ENCODE results near the gene BCL2. TPM values are rescaled to one million over a fixed set of nuclear protein-coding genes. Genes with fewer than 3 reads are reported as not detected.

The BCL2 gene
- total RNA-seq, 1 experiment from 2014 or later = 1.5 TPM

DNA sequence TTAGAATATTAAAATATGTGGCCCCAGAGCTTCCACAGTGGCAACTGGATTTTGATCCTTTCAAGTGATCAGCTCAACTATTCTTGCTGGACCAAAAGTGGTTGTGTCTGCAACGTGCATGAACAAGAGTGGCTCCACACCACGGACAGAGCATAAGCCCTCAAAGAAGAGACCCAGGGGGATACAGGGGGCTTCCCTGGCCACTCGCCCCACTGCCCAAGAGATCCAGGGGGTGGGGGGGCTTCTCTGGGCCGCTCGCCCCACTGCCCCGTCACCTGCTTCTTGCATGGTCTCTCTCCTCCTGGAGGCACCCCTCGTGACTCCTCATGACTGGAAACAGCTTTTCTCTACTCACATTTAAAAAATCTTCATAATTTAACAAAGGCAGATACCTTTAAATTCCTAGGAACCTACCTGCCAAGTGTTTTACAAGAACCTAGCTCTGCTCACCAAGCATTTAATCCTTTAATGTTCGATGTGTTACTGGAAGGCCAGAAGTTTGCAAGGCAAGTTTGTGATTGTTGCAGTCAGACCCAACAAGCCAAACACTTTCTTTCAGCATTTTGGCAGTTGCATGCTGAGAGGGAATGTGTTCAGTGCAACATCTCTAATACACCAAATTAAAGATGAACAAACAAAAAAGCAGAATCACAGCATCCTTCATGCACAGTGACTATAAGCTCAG lies 174.3 kb downstream of the BCL2 start:
- Histone ChIP-seq H3K27ac (ENCODE audit: low read length) (no peak overlapping the region), H3K9ac (ENCODE audit: low read length) (no peak overlapping the region), H3K79me2 (ENCODE audit: low read length) (no peaks in the 10 kb centered on the region), H3K9me2 (replicated peaks; ENCODE audit: low read length) (0 out of 2 replicates have a peak, but pooled peaks cover under 1% of the 10 kb centered on the region), H3K27me3 (ENCODE audit: low read length) (peaks cover 39% of the 10 kb centered on the region), H3K4me1 (ENCODE audit: insufficient read depth, low read length) (no peaks in the 10 kb centered on the region), H4K20me1 (ENCODE audit: low read length) (no peaks in the 10 kb centered on the region), H3K36me3 (ENCODE audit: low read depth, low read length) (no peaks in the 10 kb centered on the region), H2AFZ (ENCODE audit: low read length) (no peak overlapping the region), H3K4me2 (ENCODE audit: low read length) (no peak overlapping the region), H3F3A (ENCODE audit: low read length, unreplicated experiment) (no peaks in the 10 kb centered on the region), H3K9me3 (ENCODE audit: low read length) (no peaks in the 10 kb centered on the region), H3K4me3 (ENCODE audit: low read length) (no peak overlapping the region)
- DNase-seq = no peak
- TF ChIP-seq EZH2phosphoT487 (IDR thresholded peaks at IDR 0.05; ENCODE audit: borderline replicate concordance, low read length) = no peak
- TF ChIP-seq, protein P1, sequence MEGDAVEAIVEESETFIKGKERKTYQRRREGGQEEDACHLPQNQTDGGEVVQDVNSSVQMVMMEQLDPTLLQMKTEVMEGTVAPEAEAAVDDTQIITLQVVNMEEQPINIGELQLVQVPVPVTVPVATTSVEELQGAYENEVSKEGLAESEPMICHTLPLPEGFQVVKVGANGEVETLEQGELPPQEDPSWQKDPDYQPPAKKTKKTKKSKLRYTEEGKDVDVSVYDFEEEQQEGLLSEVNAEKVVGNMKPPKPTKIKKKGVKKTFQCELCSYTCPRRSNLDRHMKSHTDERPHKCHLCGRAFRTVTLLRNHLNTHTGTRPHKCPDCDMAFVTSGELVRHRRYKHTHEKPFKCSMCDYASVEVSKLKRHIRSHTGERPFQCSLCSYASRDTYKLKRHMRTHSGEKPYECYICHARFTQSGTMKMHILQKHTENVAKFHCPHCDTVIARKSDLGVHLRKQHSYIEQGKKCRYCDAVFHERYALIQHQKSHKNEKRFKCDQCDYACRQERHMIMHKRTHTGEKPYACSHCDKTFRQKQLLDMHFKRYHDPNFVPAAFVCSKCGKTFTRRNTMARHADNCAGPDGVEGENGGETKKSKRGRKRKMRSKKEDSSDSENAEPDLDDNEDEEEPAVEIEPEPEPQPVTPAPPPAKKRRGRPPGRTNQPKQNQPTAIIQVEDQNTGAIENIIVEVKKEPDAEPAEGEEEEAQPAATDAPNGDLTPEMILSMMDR (conservative IDR thresholded peaks at IDR 0.05; ENCODE audit: low read depth, low read length) = no peak
- no TSS peak for BruUV-seq (replicated peaks)
- ChIA-PET POLR2A (ENCODE audit: unreplicated experiment) (no interaction called here), CTCF (no interaction called here)
- no peak for ATAC-seq
- intact Hi-C loops (cut with micrococcal nuclease) = no loop called here

DNA sequence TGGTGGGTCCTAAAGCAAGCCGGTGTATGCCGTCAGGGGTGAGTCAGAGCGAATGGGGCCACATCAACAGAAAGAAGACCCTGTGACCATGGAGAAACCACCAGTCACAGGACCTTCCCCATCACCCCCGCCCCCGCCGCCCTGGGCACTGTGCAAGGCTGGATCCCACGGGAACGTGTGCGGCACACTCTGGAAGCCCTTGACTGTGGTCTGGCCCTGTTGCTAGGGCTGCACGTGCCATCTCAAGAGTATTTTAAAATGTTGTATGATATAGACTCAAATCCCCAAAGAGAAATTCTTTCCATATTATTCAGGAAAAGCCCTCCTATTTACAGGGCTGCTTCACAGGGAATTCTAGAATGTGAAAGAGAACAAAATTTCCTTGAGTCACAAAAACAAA lies 174.8 kb downstream of the BCL2 start:
- Histone ChIP-seq H3K9ac (ENCODE audit: low read length) (no peak overlapping the region), H3K27me3 (ENCODE audit: low read length) (peaks cover 35% of the 10 kb centered on the region), H3K79me2 (ENCODE audit: low read length) (no peaks in the 10 kb centered on the region), H3K9me3 (ENCODE audit: low read length) (no peaks in the 10 kb centered on the region), H3F3A (ENCODE audit: low read length, unreplicated experiment) (no peaks in the 10 kb centered on the region), H3K9me2 (replicated peaks; ENCODE audit: low read length) (0 out of 2 replicates have a peak, but pooled peaks cover 2% of the 10 kb centered on the region), H3K4me2 (ENCODE audit: low read length) (no peak overlapping the region), H3K27ac (ENCODE audit: low read length) (no peak overlapping the region), H3K4me1 (ENCODE audit: insufficient read depth, low read length) (no peaks in the 10 kb centered on the region), H4K20me1 (ENCODE audit: low read length) (no peaks in the 10 kb centered on the region), H3K4me3 (ENCODE audit: low read length) (no peak overlapping the region), H2AFZ (ENCODE audit: low read length) (no peak overlapping the region), H3K36me3 (ENCODE audit: low read depth, low read length) (no peaks in the 10 kb centered on the region)
- ChIA-PET POLR2A (ENCODE audit: unreplicated experiment) (no interaction called here), CTCF (no interaction called here)
- DNase-seq = no peak
- no peak for ATAC-seq
- no TSS peak for BruUV-seq (replicated peaks)
- intact Hi-C loops (cut with micrococcal nuclease) = no loop called here
- no peak for TF ChIP-seq EZH2phosphoT487 (IDR thresholded peaks at IDR 0.05; ENCODE audit: borderline replicate concordance, low read length)
- TF ChIP-seq, protein P1 (conservative IDR thresholded peaks at IDR 0.05; ENCODE audit: low read depth, low read length) = no peak
- no peak for TF ChIP-seq EZH2 (IDR thresholded peaks at IDR 0.05; ENCODE audit: low read length, unreplicated experiment)

DNA sequence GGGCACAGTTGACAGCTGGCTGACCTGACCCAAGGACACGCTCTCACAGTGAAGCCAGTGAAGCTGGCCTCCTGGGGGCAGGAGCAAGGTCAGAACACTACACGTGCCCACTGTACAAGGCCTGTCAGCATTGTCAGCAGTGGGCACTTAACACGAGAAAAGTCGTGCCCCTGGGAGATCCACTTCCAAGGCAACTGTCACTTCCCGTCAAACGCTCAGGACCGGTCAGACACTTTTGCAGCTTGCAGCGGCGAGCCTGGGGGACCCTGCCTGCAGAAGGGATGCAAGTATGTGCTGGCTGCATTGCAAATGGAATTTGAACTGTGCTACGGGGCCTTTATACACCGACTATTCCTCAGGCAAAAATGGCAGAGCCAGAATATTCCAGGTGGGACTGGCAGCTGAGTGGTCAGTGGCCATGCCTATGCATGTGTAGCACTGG lies 176.2 kb downstream of the BCL2 start:
- Histone ChIP-seq H4K20me1 (ENCODE audit: low read length) (no peaks in the 10 kb centered on the region), H3K9ac (ENCODE audit: low read length) (no peak overlapping the region), H3K79me2 (ENCODE audit: low read length) (no peaks in the 10 kb centered on the region), H3K27me3 (ENCODE audit: low read length) (peaks cover 33% of the 10 kb centered on the region), H3K9me2 (replicated peaks; ENCODE audit: low read length) (0 out of 2 replicates have a peak, but pooled peaks cover 2% of the 10 kb centered on the region), H3K4me3 (ENCODE audit: low read length) (no peak overlapping the region), H3K36me3 (ENCODE audit: low read depth, low read length) (no peaks in the 10 kb centered on the region), H3K4me1 (ENCODE audit: insufficient read depth, low read length) (no peaks in the 10 kb centered on the region), H3K4me2 (ENCODE audit: low read length) (no peak overlapping the region), H3K27ac (ENCODE audit: low read length) (no peak overlapping the region), H3K9me3 (ENCODE audit: low read length) (no peaks in the 10 kb centered on the region), H3F3A (ENCODE audit: low read length, unreplicated experiment) (no peaks in the 10 kb centered on the region), H2AFZ (ENCODE audit: low read length) (no peak overlapping the region)
- intact Hi-C loops (cut with micrococcal nuclease) = no loop called here
- ChIA-PET POLR2A (ENCODE audit: unreplicated experiment) (no interaction called here), CTCF (no interaction called here)
- no TSS peak for BruUV-seq (replicated peaks)
- DNase-seq (no peak), ATAC-seq (no peak)
- TF ChIP-seq, protein P1 (conservative IDR thresholded peaks at IDR 0.05; ENCODE audit: low read depth, low read length) = no peak
- no peak for TF ChIP-seq EZH2phosphoT487 (IDR thresholded peaks at IDR 0.05; ENCODE audit: borderline replicate concordance, low read length)
- no peak for TF ChIP-seq EZH2 (IDR thresholded peaks at IDR 0.05; ENCODE audit: low read length, unreplicated experiment)
